Bronchial epithelial cell (primary cell): ENCODE results near the gene FAM107A. TPM values are rescaled to one million over a fixed set of nuclear protein-coding genes. Genes with fewer than 3 reads are reported as not detected.

Experiments
- DNase-seq: peaks from one replicate; pipeline ENCODE4 v3.0.0-alpha.2; 2010; ENCODE audit warnings: low read depth
- FAIRE-seq: peaks from 2 replicates; lab custom pipeline; 2011; peaks lifted over from hg19 to GRCh38; lab: Jason Lieb, UNC
- H3K27me3 ChIP-seq: 2 replicates; pipeline ENCODE4 v1.5.1; 2011; ENCODE audit warnings: low read length; ENCODE audit not compliant: control insufficient read depth, insufficient read depth
- H3K36me3 ChIP-seq: 2 replicates; pipeline ENCODE4 v1.5.1; 2011; ENCODE audit warnings: low read length; ENCODE audit not compliant: control insufficient read depth, insufficient read depth
- H3K4me3 ChIP-seq: 2 replicates; pipeline ENCODE4 v1.5.1; 2011; ENCODE audit warnings: mild to moderate bottlenecking, low read depth, low read length, control low read depth
- total RNA-seq: library from RNA; depleted of rRNA; stranded (reverse); fragments of >200 nt; gene quantifications from 2 replicates; pipeline ENCODE4 v1.2.1, GENCODE V29; 2014
- TF ChIP-seq, protein P1 (sequence below): IDR thresholded peaks from 2 replicates; pipeline ENCODE4 v1.5.1; 2011; ENCODE audit warnings: mild to moderate bottlenecking, moderate library complexity, low read length, control low read depth, inconsistent platforms; ENCODE audit not compliant: insufficient read depth, severe bottlenecking

Gene FAM107A
- total RNA-seq, 1 donor from 2014 or later = not detected

DNA sequence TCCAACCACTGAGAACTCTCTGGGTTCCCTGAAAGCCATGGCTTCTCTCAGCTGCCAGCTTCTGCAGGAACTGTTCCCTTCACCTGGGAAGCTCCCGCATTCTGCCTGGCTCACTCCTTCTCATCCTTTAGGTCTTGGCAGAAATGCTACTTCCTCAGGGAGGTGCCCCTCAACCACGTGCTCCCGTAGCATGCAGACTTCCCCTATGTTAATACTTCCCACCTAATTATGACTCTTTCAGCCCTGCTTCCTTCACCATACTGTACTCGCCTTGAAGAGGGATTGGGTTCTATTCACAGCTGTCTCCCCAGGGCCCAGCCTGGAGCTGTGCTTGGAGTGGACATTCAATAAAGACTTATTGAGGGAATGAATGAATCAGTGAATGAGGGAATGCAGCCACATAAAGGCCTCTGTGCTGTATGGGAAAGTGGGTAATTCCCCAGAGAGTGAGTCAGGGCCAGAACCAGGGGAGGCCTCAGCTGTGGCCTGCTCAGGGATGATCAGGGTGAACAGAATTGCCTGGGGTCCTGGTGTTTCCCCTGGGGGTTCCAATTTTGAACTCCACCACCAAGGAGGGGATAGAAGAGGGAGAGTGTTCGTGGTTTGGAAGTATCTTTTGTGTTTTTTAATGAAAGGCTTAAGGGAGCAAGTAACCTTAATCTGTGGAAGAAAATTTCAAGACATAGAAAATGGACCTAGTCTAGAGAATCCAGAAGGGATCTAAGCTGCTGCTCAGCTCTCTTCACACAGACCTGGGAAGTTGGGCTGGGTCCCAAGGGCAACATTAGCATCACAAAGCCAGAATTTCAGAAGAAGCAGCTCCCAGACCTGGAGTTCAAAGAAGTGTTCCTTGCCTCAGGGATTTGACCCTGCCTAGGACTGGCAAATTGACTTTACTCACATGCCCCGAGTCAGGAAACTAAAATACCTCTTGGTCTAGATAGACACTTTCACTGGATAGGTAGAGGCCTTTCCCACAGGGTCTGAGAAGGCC, 14.6 kb upstream of the FAM107A start:
- Histone ChIP-seq H3K4me3 (no peak overlapping the region), H3K27me3 (peaks cover 10% of the 10 kb centered on the region), H3K36me3 (no peaks in the 10 kb centered on the region)
- TF ChIP-seq, protein P1, sequence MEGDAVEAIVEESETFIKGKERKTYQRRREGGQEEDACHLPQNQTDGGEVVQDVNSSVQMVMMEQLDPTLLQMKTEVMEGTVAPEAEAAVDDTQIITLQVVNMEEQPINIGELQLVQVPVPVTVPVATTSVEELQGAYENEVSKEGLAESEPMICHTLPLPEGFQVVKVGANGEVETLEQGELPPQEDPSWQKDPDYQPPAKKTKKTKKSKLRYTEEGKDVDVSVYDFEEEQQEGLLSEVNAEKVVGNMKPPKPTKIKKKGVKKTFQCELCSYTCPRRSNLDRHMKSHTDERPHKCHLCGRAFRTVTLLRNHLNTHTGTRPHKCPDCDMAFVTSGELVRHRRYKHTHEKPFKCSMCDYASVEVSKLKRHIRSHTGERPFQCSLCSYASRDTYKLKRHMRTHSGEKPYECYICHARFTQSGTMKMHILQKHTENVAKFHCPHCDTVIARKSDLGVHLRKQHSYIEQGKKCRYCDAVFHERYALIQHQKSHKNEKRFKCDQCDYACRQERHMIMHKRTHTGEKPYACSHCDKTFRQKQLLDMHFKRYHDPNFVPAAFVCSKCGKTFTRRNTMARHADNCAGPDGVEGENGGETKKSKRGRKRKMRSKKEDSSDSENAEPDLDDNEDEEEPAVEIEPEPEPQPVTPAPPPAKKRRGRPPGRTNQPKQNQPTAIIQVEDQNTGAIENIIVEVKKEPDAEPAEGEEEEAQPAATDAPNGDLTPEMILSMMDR = no peak
- FAIRE-seq (no peak), DNase-seq (no peak)

DNA sequence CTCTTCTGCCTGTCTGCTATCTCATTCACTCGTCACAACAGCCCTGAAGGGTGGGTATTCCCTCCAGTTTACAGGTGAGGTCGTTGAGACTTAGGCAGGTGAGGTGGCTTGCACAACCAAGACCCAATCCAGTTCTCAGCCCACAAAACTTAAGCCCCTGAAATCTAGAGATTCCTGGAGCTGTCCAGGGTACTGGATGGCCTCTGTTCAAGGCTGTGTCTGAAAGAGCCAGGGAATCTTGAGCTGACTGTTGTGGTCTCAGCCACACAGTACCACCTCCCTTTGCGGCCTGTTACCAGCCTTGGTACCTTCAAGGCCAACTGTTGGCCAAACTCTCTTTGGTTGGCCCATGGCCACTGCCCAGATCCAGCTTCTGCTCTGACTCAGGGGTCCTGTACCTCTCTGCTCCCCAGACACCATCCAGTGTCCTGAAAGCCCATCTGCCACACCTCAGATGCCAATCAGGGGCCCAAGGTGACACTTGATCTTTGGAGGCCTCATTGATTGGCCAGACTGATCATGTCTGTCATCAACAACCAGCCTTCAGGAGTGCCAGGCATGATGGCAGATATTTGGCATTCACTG, 10.9 kb upstream of the FAM107A start:
- TF ChIP-seq, protein P1 = no peak
- DNase-seq (no peak), FAIRE-seq (peak; percentile 77)
- Histone ChIP-seq H3K4me3 (no peak overlapping the region), H3K27me3 (peaks cover 20% of the 10 kb centered on the region), H3K36me3 (no peaks in the 10 kb centered on the region)

DNA sequence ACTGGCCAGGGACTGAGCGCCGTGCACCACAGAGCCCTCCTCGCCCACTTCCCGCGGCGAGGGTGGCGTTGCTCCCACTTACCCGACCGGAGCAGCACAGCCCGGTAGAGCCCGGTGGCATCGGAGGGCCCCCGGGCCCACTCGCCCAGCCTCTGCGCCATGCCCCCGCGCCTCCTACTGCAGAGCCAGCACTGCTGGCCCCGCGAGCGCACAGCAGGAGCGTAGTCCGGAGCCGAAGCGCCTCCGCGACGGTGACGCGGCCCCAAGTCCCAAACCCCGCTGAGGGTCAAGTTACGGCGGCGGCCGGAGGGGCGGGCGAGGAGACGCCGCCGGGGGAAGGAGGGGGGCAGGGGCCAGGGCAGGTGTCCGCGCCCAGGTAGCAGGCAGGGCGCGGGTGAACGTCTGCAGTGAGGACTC, 9.6 kb upstream of the FAM107A start:
- H3K27me3 ChIP-seq = peaks cover 20% of the 10 kb centered on the region
- DNase-seq (no peak), FAIRE-seq (no peak)
- TF ChIP-seq, protein P1 = no peak
- H3K4me3 ChIP-seq = no peak overlapping the region
- H3K36me3 ChIP-seq = no peaks in the 10 kb centered on the region

DNA sequence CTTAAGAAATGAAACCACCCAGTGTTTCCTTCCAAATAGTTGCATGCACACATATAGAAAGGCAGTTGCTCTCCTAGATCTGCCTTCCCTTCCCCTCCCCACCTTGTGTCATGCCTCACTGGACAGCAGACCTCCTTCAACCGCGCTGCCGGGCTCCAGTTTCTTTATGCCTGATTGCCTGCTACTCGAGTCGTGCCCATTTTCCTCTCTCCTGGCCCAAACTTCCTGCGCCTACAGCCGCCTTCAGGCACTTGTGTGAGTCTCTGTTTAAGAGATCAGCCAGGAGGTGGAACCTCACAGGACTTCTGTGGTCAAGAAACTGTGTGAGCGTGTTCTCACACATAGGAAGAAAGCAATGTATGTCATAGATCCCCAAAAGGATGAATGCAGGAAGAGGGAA, 8.8 kb upstream of the FAM107A start:
- TF ChIP-seq, protein P1 = no peak
- DNase-seq = no peak
- FAIRE-seq = no peak
- H3K4me3 ChIP-seq = no peak overlapping the region
- H3K27me3 ChIP-seq = peaks cover 20% of the 10 kb centered on the region
- no peaks in the 10 kb centered on the region for H3K36me3 ChIP-seq

DNA sequence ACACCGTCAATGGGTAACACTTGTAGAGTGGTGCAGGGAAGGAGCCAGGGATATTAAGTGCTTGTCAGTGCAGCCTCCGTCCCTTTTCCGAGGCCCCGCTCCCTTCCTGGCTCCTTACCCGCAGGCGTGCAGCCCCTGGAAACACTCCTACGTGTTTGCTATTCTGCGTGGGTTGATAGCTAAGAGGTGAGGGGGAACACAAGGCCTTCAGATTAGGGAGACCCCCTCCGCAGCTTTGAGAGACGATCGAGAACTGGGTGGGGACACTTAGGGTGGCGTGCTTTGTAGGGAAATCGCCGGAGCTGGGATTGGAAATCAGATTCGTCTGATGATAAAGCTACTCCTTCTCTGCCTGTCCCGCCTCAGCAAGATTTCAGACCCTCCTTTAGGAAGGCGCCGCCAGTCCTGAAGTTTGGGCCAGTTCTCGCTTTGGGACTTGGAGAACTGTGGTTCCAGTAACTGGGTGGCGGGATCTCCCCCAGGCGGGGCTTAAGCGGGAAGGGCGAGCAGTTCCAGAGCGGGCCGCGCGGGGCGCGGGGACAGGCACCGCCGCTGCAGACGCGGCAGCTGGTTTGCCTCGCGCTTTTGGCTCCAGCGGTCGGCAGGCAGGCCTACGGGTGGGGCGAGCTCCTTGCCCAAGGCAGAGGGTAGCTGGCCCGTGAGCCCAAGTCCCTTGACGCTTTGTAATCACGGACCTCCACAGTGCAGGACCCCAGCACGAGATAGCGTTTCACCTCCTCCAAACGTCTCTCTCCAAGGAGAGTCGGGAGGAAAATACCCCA, 8.0 kb upstream of the FAM107A start:
- H3K27me3 ChIP-seq = peaks cover 21% of the 10 kb centered on the region

More for the DNA sequence above, 8.0 kb upstream of the FAM107A start:
- Histone ChIP-seq H3K4me3 (peak overlapping the region; percentile 35), H3K36me3 (no peaks in the 10 kb centered on the region)
- TF ChIP-seq, protein P1 = peak; percentile 91
- no peak for FAIRE-seq
- DNase-seq = peak; percentile 54
